Colonic mucosa (tissue), 4 donors: ENCODE data around the gene NINL. TPM values are rescaled to one million over a fixed set of nuclear protein-coding genes. Genes with fewer than 3 reads are reported as not detected.

Source experiments
- DNase-seq: peaks from one replicate; pipeline ENCODE4 v3.0.0-alpha.2; 2020
- H3K27ac ChIP-seq: fragments of 200-600 bp; one replicate; pipeline ENCODE4 v1.8.0; 2021
- H3K27me3 ChIP-seq: fragments of 200-600 bp; one replicate; pipeline ENCODE4 v1.8.0; 2021
- H3K36me3 ChIP-seq: fragments of 200-600 bp; one replicate; pipeline ENCODE4 v1.8.0; 2021
- H3K4me1 ChIP-seq: fragments of 200-600 bp; one replicate; pipeline ENCODE4 v1.8.0; 2021; ENCODE audit warnings: mild to moderate bottlenecking
- H3K4me3 ChIP-seq: fragments of 200-600 bp; one replicate; pipeline ENCODE4 v1.8.0; 2021
- H3K9ac ChIP-seq, 2 donors: one replicate each; pipeline ENCODE4 v1.7.0; 2013; ENCODE audit warnings: control low read depth in 2 of 2, low read depth in 2 of 2, low read length in 2 of 2
- H3K9me3 ChIP-seq: fragments of 200-600 bp; one replicate; pipeline ENCODE4 v1.8.0; 2021
- intact Hi-C: fragments of 100-400 bp; cut with DNase I; formaldehyde crosslinking; loops from one replicate; pipeline ENCODE4 v1.14.1; 2022
- total RNA-seq, 2 donors: library from RNA; stranded (reverse); fragmentation: NEBNext Ultra II Directional in 1 of 2; extraction: Animal tissue kit (Norgen Biotek cat#: 25700) in 1 of 2; gene quantifications; one replicate each; pipeline ENCODE4 v1.2.1, GENCODE V29; 2021
- TF ChIP-seq, protein P1 (sequence below): fragments of 200-600 bp; IDR thresholded peaks from one replicate; pipeline ENCODE4 v1.8.0; 2022; ENCODE audit warnings: antibody characterized with exemption, mild to moderate bottlenecking
- donor health status: healthy.
- donor health status: DM: no; HTN: no; CAD: no.
- donor health status: DM: no; HTN: no; CAD: no.

Gene NINL
- total RNA-seq, 2 donors from 2014 or later = 3.4 to 5.3 TPM

- DNase-seq = no peak
- Histone ChIP-seq H3K9ac (peak overlapping the region; percentile 79 to 87), H3K27ac (peak overlapping the region; percentile 90), H3K4me3 (peak overlapping the region; percentile 77), H3K36me3 (no peaks in the 10 kb centered on the region), H3K4me1 (no peaks in the 10 kb centered on the region), H3K27me3 (no peaks in the 10 kb centered on the region), H3K9me3 (no peaks in the 10 kb centered on the region)
- intact Hi-C loops = loop anchor here (5.0 kb wide), 2 partner anchors 68 to 87 kb away; no protein-coding TSS in a partner anchor
- TF ChIP-seq, protein P1, sequence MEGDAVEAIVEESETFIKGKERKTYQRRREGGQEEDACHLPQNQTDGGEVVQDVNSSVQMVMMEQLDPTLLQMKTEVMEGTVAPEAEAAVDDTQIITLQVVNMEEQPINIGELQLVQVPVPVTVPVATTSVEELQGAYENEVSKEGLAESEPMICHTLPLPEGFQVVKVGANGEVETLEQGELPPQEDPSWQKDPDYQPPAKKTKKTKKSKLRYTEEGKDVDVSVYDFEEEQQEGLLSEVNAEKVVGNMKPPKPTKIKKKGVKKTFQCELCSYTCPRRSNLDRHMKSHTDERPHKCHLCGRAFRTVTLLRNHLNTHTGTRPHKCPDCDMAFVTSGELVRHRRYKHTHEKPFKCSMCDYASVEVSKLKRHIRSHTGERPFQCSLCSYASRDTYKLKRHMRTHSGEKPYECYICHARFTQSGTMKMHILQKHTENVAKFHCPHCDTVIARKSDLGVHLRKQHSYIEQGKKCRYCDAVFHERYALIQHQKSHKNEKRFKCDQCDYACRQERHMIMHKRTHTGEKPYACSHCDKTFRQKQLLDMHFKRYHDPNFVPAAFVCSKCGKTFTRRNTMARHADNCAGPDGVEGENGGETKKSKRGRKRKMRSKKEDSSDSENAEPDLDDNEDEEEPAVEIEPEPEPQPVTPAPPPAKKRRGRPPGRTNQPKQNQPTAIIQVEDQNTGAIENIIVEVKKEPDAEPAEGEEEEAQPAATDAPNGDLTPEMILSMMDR = no peak
Measured at GRCh38 chr20:25624500-25624939, 39.2 kb upstream of the NINL start.

DNA sequence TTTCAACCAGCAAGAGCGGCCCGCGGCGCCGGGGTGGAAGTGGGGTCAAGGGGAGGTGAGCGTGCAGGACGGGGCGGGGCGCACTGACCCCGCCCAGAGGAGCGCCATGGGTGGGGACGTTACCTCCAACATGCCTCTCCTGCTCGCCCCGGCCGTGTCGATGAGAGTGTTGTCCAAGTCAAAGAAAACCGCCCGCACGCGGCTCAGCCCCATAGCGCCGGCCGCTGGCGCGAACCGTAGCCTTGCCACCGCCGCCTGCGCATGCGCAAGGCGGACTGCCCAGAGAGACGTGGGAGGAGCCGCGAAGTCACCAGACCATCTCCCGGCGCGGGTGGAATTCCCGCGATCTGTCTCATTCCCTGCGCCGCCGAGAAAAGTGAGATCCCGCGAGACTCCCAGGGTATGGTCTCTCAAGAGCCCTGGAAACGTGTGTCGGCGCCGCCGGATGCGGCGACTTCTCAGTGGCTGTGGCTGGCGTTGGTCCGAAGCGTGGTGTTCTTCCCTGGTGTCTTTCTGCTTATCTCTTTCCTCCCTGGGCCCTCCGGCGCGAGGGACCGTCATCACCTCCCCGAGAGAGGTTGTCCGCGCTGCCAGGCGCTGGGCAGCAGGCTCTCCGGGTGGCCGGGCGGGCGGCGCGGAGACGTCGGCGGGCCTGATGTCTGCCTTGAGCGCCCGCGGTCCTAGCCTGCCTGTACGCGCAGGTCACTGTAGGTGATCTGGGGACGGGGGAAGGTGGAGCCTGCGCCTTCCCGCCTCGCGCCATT, 38.6 kb upstream of the NINL start, which contains the start of gene NANP:
TSS of gene NANP (minus strand) at position 279 of the 764 bp plus-strand sequence. CDS start at position 213, 66 bp downstream.
- Histone ChIP-seq H3K9me3 (no peaks in the 10 kb centered on the region), H3K4me3 (peak within 1 kb of the TSS; percentile 77), H3K27me3 (no peaks in the 10 kb centered on the region), H3K9ac (peak within 1 kb of the TSS; percentile 79 to 87), H3K36me3 (no peaks in the 10 kb centered on the region), H3K27ac (peak within 1 kb of the TSS; percentile 90), H3K4me1 (no peaks in the 10 kb centered on the region)
- TF ChIP-seq, protein P1 = no peak
- intact Hi-C loops = loop anchor here (5.0 kb wide), 2 partner anchors 68 to 87 kb away; no protein-coding TSS in a partner anchor
- peak; percentile 94 for DNase-seq

DNA sequence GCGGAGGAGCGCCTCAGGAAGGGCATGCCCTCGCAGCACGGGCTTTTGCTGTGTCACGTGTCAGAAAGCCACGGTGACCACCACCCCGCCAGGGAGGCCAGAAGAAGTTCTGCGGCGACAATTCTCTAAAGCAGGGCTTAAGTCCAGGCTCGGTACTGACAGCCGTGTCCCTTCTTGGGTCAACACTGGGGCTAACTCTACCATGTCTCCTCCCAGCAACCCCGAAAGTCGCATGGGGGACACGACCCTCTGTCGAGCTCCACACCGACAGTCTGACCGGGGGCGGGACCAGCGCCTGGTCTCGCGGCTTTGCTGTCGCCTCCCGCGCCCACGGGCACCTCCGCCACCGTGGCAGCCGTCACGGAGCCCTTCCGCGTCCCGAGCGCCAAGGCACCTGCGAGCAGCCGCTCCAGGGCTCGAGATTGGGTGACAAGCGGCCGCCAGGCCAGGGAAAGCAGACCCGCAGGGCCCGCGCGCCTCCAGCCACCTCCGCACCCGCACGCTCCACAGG, 37.9 kb upstream of the NINL start:
- Histone ChIP-seq H3K27me3 (no peaks in the 10 kb centered on the region), H3K9ac (peak overlapping the region; percentile 79 to 81), H3K27ac (peak overlapping the region; percentile 90), H3K9me3 (no peaks in the 10 kb centered on the region), H3K4me1 (no peaks in the 10 kb centered on the region), H3K4me3 (peak overlapping the region; percentile 77), H3K36me3 (no peaks in the 10 kb centered on the region)
- intact Hi-C loops = loop anchor here (5.0 kb wide), 2 partner anchors 69 to 86 kb away; no protein-coding TSS in a partner anchor
- TF ChIP-seq, protein P1 = no peak
- DNase-seq = peak; percentile 54

DNA sequence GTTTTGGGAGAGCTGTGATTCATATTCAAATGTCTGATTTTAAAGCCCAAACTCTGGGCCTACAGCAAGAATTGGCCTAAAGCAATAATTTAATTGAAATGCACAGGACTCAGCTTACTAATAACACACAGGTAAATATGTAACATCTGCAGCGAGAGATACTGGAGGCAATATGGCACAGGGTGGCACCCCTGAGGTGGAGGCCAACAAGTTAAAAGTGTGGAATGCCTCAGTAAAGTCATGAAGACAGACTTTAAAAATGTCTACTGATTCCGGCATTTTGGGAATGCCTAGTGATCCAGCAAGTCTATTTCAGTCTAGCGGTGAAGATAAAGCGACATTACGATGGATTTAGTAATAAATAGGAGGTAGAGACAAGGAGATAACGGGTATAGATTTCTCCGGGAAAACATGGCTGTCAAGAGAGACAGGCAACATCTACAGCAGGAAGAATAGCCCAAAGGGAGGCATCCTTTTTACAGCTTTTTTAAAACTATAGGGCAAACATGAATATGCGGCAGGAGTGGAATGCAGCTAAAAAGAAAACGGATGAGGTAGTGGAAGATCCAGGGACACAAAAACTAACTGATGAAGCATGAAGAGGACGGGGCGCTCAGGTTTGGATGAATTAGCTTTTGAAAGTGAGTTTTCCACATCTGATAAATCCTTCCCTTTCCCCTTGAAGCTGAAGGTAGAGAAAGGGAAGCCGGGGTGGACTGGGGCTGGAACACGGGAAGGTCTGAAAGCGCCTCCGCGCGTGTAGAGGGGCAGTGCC, 37.3 kb upstream of the NINL start:
- TF ChIP-seq, protein P1 = no peak
- peak overlapping the region; percentile 77 for H3K4me3 ChIP-seq
- no peaks in the 10 kb centered on the region for H3K36me3 ChIP-seq
- intact Hi-C loops = loop anchor here (5.0 kb wide), 2 partner anchors 70 to 85 kb away; no protein-coding TSS in a partner anchor
- peak overlapping the region; percentile 79 to 81 for H3K9ac ChIP-seq
- H3K27ac ChIP-seq = no peak overlapping the region
- no peaks in the 10 kb centered on the region for H3K9me3 ChIP-seq
- no peaks in the 10 kb centered on the region for H3K27me3 ChIP-seq
- no peak for DNase-seq
- H3K4me1 ChIP-seq = no peaks in the 10 kb centered on the region

GRCh38 chr20:25622049-25622448, 36.7 kb upstream of the NINL start:
- no peak overlapping the region for H3K27ac ChIP-seq
- H3K9me3 ChIP-seq = no peaks in the 10 kb centered on the region
- TF ChIP-seq, protein P1 = no peak
- H3K4me1 ChIP-seq = no peaks in the 10 kb centered on the region
- intact Hi-C loops = loop anchor here (5.0 kb wide), 2 partner anchors 70 to 85 kb away; no protein-coding TSS in a partner anchor
- no peak overlapping the region for H3K4me3 ChIP-seq
- no peak overlapping the region for H3K9ac ChIP-seq
- no peaks in the 10 kb centered on the region for H3K27me3 ChIP-seq
- no peak for DNase-seq
- H3K36me3 ChIP-seq = no peaks in the 10 kb centered on the region
